Measurements from ENCODE around the gene ANO10.

Gene ANO10

DNA sequence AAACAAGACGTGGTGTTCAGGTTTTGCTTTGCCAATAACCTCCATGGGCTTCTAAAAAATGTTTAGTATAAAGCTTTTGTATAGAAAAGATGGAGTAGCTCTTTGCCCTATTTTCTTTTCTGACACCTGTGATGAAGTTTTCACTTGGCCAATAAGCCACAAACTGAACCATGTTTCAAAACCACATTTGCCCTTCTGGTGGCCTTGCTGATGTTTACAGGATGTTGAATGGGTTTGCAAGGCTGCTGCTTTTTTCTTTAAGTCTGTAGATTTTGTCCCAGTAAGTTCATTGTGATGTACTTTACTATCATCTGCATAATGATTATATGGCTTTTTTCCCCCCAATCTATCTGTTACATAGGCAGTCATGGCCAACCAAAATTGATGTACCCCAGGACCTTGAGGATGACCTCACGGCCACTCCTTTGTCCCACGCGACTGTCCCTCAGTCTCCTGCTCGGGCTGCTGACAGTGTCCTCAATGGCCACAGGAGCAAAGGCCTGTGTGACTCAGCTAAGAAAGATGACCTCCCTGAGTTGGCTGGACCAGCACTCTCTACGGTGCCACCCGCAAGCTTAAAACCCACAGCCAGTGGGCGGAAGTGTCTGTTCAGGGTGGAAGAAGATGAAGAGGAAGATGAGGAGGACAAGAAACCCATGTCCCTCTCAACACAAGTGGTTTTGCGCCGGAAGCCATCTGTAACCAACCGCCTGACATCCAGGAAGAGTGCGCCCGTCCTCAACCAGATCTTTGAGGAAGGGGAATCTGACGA is 274.6 kb downstream of the ANO10 start:
- DNase-seq (ENCODE audit: low spot score) = no peak

DNA sequence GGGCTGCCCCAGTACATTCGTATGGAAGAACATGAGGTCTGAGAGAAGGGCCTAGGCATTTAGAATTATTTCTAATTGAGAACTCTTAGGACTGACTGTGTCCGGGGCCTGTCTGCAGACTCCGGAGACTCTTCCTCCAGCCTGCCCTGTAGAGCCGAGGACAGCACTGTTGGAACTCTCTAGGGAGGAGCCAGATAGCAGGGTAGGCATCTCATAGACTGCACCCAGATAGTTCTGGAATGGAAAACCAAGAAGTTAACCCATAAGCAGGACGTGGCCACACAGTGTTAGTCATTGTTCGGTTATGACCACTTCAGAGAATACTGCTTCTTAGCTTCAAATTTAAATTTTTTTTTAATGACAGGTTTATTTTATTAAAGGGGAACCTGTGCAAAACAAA is 275.9 kb downstream of the ANO10 start:
- no peak for DNase-seq (ENCODE audit: low spot score)

DNA sequence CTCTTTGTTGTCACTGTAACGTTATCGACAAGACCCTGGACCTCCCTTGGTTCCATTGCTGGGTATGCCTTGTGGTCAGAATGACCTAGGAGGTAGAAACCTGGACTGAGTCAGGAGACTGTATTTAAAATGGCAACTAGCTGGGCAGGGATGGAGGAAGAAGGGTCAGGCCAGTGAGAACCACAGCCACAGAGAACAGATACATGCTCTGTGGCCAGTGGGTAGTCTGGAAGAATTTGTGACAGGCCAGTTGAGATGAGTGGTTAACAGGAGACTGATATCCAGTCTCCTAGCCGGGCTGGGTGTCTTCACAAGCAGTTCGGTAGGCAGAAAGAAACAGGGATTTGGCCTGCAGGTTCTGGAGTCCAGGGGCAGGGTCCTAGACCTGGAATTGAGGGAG is 276.6 kb downstream of the ANO10 start:
- no peak for DNase-seq (ENCODE audit: low spot score)

DNA sequence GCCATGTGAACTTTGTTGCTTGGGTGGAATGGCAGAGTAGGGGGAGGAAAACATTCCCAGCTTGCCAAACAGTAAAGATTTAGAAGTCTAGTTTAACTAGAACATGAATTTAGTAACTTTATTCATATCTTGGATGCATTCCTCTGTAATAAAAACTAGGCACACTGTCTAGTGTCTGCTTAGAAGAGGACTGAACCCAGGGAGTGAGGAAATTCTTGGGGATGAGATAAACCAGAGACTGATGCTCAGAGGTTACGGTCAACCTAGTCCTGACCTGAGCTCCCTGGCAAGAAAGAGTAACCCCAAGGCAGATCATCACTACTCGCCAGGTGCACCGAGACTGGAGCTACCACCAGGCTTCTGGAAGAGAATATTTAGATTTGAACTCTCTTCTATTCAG is 277.3 kb downstream of the ANO10 start:
- no peak for DNase-seq (ENCODE audit: low spot score)

DNA sequence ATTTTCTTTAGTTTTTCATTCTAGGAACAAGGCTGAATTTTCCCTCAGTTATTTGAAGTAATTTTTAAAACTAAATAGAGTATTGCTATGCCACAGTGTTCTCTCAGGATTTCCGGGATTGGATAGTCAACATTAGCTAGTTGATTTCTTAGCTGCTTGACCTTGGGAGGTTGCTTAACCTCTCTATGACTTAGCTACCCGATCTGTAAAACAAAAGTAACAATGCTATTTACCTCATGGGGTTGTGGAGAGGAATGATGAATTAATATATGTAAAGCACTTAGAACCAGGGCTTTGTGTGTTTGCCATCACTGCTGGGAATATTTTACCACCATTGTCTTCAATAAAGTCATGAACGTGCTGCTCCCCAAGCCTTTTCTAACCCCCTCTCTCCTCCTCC is 278.0 kb downstream of the ANO10 start:
- DNase-seq (ENCODE audit: low spot score) = no peak

DNA sequence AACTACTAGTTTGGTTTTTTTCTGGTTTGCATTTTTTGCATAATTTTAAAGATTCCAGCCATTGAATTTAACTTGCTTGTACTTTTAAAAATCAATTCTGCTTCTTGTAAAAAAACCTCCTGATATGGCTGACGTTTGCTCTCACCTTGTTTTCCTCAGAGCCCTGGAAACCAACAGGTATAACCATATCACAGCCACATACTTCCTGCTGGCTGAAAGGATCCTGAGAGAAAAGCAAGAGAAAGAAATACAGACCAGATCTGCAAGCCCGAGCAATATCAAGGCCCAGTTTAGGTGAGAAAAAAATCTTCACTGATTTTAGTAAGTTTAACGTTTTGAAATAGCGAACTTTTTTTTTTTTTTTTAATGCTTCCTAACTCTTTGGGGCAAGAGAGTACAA is 278.6 kb downstream of the ANO10 start:
- no peak for DNase-seq (ENCODE audit: low spot score)

DNA sequence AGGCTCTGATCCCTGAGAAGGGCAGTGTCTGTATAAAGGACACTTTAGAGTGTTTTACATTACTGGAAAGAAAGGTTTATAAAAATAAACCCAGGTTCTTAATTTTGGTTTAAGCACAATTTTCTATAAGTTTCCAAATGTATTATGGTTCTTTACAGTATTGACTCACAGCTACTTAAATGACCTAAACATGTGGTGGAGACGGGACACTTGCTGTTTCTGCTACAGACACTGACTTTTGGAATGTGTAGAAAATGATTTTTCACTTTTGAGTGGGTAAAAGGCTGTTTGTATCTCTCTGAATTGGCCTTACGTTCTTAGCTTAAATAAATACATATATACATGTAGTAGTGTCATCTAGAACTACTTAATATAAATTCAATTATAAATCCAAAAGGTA is 280.0 kb downstream of the ANO10 start:
- DNase-seq (ENCODE audit: low spot score) = no peak

DNA sequence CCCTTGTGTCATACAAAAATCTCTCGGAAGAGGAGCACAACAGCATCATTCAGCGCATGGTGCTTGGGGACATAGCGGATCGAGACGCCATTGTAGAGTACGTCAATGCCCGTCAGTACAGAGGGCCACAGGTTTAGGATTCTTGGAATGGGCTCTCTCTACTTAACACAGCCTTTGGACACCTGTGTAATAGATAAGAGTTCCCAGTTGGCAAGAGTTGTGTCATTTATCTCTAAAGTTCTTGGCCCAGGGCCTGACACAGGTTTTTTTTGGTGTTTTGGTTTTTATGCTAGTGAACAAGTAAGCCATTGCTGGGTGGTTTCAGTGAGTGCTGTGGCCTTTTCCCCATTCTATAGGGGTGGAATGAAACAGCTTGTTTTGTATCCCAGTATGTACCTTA is 281.4 kb downstream of the ANO10 start:
- DNase-seq (ENCODE audit: low spot score) = no peak

DNA sequence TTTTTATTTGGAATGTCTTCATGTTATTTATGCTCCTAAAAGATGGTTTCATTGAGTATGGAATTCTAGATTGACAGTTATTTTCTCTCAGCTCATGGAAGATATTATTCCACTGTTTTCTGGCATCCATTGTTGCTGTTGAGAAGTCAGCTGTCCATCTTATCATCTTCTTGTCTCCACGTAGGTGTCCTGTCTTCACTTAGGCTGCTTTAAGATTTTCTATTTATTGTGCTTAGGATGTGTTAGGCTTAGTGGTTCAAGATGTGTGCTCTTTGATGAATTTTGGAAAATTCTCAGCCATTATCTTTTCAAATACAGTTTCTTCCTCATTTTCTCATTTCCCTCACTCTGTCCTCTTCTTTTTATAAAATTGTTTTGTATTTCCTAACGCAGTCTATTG is 283.5 kb downstream of the ANO10 start:
- no peak for DNase-seq (ENCODE audit: low spot score)

DNA sequence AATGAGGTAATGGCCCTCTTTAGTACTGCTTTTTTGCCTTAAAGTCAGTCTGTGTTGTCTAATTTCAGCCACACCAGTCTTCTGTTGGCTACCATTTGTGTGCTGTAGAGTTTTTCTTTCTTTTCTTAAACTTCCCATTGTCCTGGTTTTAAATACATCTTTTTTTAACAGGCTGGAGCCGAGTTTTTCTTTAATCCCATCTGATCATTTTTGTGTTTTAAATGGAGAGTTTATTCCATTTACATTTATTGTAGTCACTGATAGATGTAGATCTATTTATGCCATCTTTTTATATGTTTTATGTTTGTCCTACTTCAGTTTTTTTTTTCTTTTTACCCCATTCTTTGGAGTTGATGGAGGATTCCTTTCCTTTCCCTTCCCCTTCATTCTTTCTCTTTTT is 286.0 kb downstream of the ANO10 start:
- no peak for DNase-seq (ENCODE audit: low spot score)

DNA sequence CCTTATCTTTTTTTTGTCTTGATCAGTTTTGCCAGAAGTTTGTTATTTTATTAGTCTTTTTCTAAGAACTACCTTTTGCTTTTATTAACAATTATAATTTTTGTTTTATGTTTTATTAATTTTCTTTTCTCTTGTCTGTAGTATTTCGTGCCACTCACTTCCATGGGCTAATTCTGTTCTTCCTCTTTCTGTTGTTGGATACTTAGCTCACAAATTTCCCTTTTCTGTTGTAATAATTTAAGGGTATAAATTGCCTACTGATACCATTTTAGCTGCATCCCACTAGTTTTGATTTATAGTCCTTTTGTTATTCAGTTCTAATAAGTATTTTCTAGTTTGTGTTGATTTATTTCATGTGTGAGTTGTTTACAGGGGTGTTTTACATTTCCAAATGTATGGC is 286.8 kb downstream of the ANO10 start:
- no peak for DNase-seq (ENCODE audit: low spot score)

DNA sequence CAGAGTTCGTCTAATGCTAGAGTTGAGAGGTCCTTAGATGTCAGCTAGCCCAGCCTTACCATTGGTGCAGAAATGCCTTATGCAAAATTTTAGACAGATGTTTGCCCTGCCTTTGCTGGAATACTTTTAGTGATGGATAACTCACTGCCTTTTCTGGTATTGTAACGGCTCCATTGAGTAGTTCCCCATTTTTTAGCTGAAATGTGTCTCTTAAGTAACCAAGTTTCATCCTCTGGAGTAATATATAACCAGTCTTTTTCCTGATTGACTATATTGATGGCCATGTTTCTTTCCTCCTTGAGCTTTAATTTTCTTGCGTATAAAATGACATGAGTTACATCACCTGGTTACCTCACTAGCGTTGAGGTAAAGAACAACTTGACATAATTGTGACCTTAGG is 290.4 kb downstream of the ANO10 start:
- DNase-seq (ENCODE audit: low spot score) = no peak

DNA sequence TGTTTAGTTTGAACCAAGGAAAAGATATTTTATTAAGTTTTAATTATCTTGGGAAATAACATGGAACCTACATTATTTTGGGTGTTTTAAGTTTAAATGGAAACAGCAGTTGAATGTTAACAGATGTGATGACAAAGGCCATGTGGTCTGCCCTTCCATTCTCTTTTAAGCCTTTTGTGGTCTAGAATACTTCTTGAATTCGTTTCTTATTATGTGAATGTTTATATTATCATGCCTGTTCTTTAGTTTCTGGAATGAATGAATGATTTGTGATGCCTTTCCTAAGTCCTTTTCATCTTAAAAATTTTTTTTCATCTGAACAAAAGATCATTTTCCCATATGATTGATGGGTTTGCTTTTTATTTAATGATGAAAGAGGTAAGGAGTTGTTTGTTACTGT is 290.8 kb downstream of the ANO10 start:
- DNase-seq (ENCODE audit: low spot score) = no peak

DNA sequence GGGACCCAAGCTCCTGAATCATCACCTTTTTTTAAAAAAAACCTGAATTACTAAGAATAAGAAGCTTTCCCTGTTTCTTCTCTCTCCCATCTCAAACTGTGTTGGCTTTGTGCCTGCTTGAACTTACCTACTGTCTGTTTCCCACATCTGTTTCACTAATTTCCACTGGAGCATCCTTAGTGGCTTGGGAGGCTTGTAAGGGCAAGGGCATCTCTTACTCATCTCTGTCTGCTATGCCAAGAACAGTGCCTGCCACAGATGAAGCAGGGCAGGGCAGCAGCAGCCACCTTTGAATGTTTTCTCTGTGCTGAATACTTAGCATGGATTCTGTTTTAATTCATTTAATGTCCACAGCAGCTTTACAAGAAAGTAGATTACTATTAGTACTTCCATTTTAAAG is 293.2 kb downstream of the ANO10 start:
- DNase-seq (ENCODE audit: low spot score) = no peak

DNA sequence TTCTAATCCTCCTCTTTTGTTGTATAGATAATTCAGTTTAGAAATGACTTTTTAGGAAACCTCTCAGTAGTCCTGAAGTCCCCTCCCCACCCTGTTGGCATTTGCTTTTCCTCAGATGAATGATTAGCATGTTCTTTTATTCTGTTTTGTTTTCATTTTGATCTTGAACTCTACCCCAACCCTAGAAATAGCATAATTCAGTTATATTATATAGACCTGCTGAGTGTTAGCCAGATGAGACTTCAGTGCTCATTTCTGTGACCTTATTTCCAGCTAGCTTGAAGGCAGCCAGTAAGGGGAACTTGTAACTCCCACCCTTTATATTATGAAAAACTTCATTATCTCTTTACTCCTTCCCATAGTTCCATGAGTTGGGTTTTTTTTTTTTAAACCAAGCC is 294.2 kb downstream of the ANO10 start:
- DNase-seq (ENCODE audit: low spot score) = no peak

DNA sequence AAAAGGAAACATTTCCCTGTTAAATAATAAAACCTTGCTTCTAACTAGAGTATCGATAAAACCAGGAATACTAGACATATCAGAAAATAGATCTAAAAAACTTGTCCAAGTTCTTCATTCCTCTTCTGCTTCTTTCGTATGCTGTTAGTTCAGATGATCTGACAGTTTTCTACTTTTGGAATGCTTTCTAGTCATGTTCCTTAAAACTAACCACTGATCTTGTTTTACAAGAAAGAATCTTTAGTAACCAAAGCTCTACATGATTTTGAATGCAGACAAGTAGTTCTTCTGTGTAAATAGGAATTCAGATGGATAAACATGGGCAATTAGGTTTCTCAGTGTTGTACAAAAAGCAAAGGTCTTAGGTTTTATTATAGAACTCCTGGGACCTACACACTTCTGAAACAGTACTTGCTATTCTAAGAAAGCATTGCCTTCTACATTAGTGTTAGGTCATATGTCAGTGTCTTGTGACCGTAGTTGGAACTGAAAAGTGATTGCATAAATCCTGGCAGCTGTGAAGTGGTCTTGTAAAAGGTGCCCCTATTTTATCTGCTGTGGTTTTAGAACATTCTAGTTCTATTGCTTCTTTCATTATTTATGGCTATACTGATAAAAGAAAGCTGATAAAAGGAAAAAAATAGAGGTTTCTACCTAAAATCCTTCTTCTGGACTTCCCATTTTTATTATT is 294.8 kb downstream of the ANO10 start:
- DNase-seq (ENCODE audit: low spot score) = no peak

DNA sequence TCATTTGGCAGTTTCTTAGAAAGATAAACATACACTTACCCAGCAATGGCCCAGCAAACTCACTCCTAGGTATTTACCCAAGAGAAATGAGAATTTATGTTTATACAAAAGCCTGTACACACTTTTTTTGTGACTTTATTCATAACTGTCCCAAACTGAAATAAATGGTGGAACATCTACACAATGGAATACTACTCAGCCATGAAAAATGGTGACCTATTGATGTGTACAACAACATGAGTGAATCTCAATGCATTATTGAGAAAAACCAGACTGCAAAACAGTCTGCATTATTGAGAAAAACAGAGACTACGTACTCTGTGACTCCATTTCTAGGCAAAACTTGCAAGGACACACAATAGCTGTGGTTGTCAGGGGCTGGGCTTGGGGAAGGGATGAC is 298.3 kb downstream of the ANO10 start:
- DNase-seq (ENCODE audit: low spot score) = no peak

DNA sequence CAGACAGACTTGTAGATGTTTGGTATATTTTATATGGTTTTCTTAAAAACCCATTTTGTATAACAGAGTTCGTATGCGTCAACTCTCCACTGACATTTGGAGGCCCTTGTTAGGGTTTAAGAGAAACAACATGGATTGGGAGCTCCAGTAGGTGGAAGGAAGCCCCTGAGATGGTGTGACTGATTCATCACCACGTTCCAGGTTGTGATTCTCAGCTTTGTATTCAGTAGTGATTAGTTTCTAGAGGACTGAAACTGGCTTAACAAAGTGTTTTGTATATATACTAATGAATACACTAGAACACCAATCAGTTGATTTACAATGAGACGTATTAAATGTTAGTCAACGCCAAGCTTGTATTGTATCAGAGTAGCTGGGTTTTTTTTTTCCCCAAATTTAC is 301.5 kb downstream of the ANO10 start:
- no peak for DNase-seq (ENCODE audit: low spot score)

DNA sequence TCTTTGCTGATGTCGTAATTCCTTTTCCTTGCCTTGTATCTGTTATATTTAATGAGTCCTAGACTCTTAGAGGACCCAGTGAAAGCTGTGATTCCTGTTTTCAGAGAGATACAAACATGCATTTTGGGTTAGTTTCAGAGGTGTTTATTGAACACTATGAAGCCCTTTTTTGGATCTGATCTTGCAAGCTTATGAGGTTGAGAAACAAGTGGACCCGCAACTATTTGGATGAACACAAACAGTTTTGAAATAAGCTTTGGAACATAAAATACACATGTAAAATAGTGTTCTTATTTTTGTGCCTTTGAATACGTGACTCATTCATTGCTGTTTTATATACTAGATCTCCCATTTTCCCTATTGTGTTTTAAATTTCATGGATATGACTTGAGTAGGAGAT is 302.0 kb downstream of the ANO10 start:
- no peak for DNase-seq (ENCODE audit: low spot score)

DNA sequence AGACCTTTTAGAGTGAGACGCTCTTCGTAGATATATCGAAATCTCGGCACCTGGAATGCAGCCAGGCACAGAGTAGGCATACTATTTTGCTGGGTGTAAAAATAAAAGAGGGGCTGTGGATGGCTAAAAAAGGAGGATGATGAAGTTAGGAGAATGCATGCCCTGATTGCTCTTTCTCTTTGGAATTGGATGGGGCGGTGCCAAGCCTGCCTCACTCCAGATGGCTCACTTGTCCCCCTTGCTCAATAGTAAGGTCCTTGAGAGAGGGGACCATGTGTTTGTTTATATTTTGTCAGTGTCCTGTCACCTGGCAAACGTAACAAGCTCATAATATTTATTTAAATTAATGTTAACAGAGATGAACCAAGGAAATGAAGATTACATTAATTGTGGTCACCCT is 302.4 kb downstream of the ANO10 start:
- no peak for DNase-seq (ENCODE audit: low spot score)

DNA sequence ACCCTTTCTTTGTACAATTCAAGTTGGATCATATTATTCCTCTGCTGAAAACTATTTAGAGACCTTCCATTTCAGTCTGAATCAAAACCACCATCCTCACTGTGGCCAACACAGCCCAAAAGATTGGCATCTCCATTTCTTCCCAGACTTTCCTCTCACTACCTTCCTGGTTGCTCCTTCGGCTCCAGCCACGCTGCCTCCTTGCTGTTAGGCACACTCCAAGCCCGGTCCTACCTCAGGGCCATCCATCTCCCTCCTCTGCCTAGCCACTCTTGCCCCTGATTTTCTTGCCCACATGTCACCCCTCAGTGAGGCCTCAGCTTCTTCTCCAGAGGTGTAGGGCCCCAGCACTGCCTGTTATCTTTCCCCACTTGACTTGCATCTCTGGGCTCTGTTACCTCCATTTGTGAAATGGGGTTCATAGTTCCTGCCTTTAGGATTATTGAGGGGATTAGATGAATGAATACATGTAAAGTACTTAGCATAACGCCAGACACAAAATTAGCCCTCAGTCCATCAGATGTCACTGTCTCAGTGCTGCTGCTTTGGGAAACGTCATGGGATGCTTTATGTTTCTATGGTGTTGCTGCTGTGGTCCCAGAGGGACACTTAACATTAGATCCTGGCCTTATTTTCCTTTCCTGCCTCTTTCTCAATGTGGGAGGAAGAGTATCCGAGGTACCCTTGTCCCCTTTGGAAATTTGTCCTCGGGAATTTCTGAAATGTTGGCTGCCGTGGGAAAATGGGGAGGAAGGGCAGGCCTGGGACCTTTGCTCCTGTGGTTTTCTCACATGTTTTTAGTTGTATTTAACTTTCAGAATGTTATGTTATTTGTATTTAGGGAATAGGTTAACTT is 304.1 kb downstream of the ANO10 start:
- DNase-seq (ENCODE audit: low spot score) = no peak

DNA sequence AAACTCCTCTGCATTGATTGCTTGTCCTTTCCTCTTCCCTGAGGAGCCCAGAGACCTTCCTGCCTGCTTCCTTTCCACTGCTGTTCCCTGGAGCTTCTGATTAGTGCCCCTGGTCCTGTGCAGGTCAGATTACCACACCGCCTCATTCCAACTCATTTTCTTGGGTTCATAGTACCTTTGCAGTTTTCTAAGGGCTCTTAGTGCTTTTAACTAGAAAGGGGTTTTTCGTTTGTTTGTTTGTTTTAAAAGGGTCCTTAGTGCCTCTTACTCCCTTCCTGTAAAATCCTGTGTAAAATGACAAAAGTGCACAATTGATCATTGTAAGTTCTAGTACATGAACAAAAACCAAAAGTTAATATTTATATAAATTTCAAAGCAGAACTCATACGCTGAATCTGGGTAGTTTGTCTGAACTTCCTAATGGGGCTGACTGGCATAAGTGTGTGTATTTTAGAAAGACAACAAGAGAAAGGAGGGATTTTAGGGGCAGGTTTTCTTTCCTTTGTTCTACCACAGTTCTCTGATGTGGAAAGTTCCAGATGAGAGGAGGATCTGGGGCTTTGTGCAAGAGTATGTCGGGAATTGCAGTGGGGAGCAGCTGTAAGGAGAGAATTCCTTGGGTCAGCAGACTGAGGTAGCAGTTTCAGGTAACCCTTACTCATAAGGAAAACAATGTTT is 304.9 kb downstream of the ANO10 start:
- peak; percentile 23 for DNase-seq (ENCODE audit: low spot score)

Data from iPS-NIHi11 (cell line).